Measurements from ENCODE around the gene FIZ1. TPM values are rescaled to one million over a fixed set of nuclear protein-coding genes. Genes with fewer than 3 reads are reported as not detected.

The FIZ1 gene
- polyA plus RNA-seq (2012; ENCODE audit: missing spikeins) = 2.5 TPM

GRCh38 chr19:55599468-55599841 is at the start of gene FIZ1:
TSS of gene FIZ1 (minus strand) at chr19:55599517. CDS start at chr19:55597865, 1,652 bp downstream.
- FAIRE-seq (peak; percentile 97), DNase-seq (ENCODE audit: insufficient read length) (peak; percentile 81)
- no peak for TF ChIP-seq POLR2A (IDR thresholded peaks at IDR 0.05; ENCODE audit: low read depth, low read length)
- no peak for TF ChIP-seq TAF1 (IDR thresholded peaks at IDR 0.05; ENCODE audit: borderline replicate concordance, low read depth, low read length)
- TF ChIP-seq POLR2AphosphoS5 (IDR thresholded peaks at IDR 0.05; ENCODE audit: low read depth, low read length) = no peak

GRCh38 chr19:55648585-55649267 is 49.4 kb upstream of the FIZ1 start:
- TF ChIP-seq POLR2A (IDR thresholded peaks at IDR 0.05; ENCODE audit: low read depth, low read length) = peak; percentile 20; the same call in 1 of the 2 replicates
- no peak for TF ChIP-seq POLR2AphosphoS5 (IDR thresholded peaks at IDR 0.05; ENCODE audit: low read depth, low read length)
- FAIRE-seq (no peak), DNase-seq (ENCODE audit: insufficient read length) (no peak)

GRCh38 chr19:55647732-55648584 is 48.6 kb upstream of the FIZ1 start, which contains the start of gene CCDC106:
TSS of gene CCDC106 (plus strand) at chr19:55648212. CDS start at chr19:55649047, 835 bp downstream.
- TF ChIP-seq POLR2AphosphoS5 (IDR thresholded peaks at IDR 0.05; ENCODE audit: low read depth, low read length) (no peak), TAF1 (IDR thresholded peaks at IDR 0.05; ENCODE audit: borderline replicate concordance, low read depth, low read length) (no peak), POLR2A (IDR thresholded peaks at IDR 0.05; ENCODE audit: low read depth, low read length) (no peak)
- FAIRE-seq (peak; percentile 97), DNase-seq (ENCODE audit: insufficient read length) (no peak)

GRCh38 chr19:55646889-55647731 is 47.8 kb upstream of the FIZ1 start:
- DNase-seq (ENCODE audit: insufficient read length) (no peak), FAIRE-seq (peak; percentile 27)
- TF ChIP-seq POLR2A (IDR thresholded peaks at IDR 0.05; ENCODE audit: low read depth, low read length) = no peak
- TF ChIP-seq POLR2AphosphoS5 (IDR thresholded peaks at IDR 0.05; ENCODE audit: low read depth, low read length) = no peak
- TF ChIP-seq TAF1 (IDR thresholded peaks at IDR 0.05; ENCODE audit: borderline replicate concordance, low read depth, low read length) = no peak

GRCh38 chr19:55645512-55645881 is 46.2 kb upstream of the FIZ1 start:
- FAIRE-seq = no peak

GRCh38 chr19:55644842-55645511 is 45.7 kb upstream of the FIZ1 start:
- FAIRE-seq (no peak), DNase-seq (ENCODE audit: insufficient read length) (no peak)
- TF ChIP-seq POLR2A (IDR thresholded peaks at IDR 0.05; ENCODE audit: low read depth, low read length) = no peak
- TF ChIP-seq POLR2AphosphoS5 (IDR thresholded peaks at IDR 0.05; ENCODE audit: low read depth, low read length) = no peak
- TF ChIP-seq TAF1 (IDR thresholded peaks at IDR 0.05; ENCODE audit: borderline replicate concordance, low read depth, low read length) = no peak

More at GRCh38 chr19:55645512-55645881, 46.2 kb upstream of the FIZ1 start:
- TF ChIP-seq POLR2AphosphoS5 (IDR thresholded peaks at IDR 0.05; ENCODE audit: low read depth, low read length) = no peak
- no peak for TF ChIP-seq TAF1 (IDR thresholded peaks at IDR 0.05; ENCODE audit: borderline replicate concordance, low read depth, low read length)
- no peak for TF ChIP-seq POLR2A (IDR thresholded peaks at IDR 0.05; ENCODE audit: low read depth, low read length)
- no peak for DNase-seq (ENCODE audit: insufficient read length)

- FAIRE-seq (no peak), DNase-seq (ENCODE audit: insufficient read length) (no peak)
- no peak for TF ChIP-seq POLR2AphosphoS5 (IDR thresholded peaks at IDR 0.05; ENCODE audit: low read depth, low read length)
- no peak for TF ChIP-seq POLR2A (IDR thresholded peaks at IDR 0.05; ENCODE audit: low read depth, low read length)
- TF ChIP-seq TAF1 (IDR thresholded peaks at IDR 0.05; ENCODE audit: borderline replicate concordance, low read depth, low read length) = no peak
These were observed 45.0 kb upstream of the FIZ1 start for GRCh38 chr19:55644191-55644833.

GRCh38 chr19:55643887-55644176 is 44.5 kb upstream of the FIZ1 start:
- TF ChIP-seq TAF1 (IDR thresholded peaks at IDR 0.05; ENCODE audit: borderline replicate concordance, low read depth, low read length) (no peak), POLR2AphosphoS5 (IDR thresholded peaks at IDR 0.05; ENCODE audit: low read depth, low read length) (no peak), POLR2A (IDR thresholded peaks at IDR 0.05; ENCODE audit: low read depth, low read length) (no peak)
- no peak for DNase-seq (ENCODE audit: insufficient read length)
- no peak for FAIRE-seq

GRCh38 chr19:55643003-55643886 is 43.9 kb upstream of the FIZ1 start, which contains the start of gene ZNF581:
TSS of gene ZNF581 (plus strand) at chr19:55643649. CDS start at chr19:55644572, 923 bp downstream.
- TF ChIP-seq POLR2AphosphoS5 (IDR thresholded peaks at IDR 0.05; ENCODE audit: low read depth, low read length) = peak; percentile 4
- TF ChIP-seq POLR2A (IDR thresholded peaks at IDR 0.05; ENCODE audit: low read depth, low read length) = peak; percentile 53; the same call in 1 of the 2 replicates
- TF ChIP-seq TAF1 (IDR thresholded peaks at IDR 0.05; ENCODE audit: borderline replicate concordance, low read depth, low read length) = peak; percentile 62; the same call in 1 of the 2 replicates
- FAIRE-seq (peak; percentile 88), DNase-seq (ENCODE audit: insufficient read length) (peak; percentile 84)
